GM18499 (cell line): ENCODE data around the gene SLC30A1.

Source experiments
- ATAC-seq: cut with Tn5 transposase; IDR thresholded peaks from one replicate; pipeline ENCODE4 v1.9.1; 2021; ENCODE audit warnings: moderate number of reproducible peaks; ENCODE audit not compliant: insufficient read depth, unreplicated experiment

The SLC30A1 gene

DNA sequence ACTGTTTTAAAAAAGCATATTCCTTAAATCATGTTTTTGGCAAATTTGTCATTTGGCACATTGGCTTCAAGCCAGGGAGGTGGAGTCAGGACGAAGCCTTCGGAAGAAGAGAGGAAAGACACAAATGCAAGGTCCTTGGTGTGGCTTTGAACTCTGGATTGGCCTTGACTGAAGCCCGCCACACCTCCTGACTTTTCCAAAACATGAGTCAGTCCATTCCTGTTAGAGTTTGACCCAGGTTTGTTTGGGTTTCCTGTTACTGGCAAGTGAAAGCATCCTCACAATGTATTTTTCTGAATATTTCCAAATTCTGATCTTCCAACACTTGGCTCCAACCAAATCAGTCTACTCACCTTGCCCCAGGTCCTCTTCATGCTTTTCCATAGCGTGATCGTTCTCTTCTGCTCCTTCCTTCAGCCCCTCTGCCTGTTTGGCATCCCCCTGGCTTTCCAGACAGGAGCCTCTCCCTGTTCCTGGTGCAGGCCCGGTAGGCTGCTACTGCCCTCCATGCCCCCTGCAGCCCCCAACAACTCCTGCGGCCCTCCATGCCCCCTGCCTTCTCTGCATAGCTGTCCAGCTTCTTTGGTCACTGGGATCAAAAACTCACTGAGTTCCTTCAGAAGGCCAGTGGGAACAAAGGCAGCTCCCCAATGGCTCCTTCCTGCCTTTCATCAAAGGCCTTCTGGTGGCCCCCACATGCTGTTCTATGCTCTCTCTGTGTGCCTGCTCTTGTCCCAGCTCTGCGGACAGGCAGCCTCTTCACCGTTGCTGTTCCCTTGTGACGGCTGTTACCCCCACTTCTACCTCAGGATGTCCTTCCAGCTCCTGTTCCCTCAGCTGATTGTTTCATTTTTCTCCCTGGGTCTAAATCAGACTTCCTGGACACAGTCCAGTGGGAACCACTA is 30.4 kb upstream of the SLC30A1 start:
- ATAC-seq = no peak

DNA sequence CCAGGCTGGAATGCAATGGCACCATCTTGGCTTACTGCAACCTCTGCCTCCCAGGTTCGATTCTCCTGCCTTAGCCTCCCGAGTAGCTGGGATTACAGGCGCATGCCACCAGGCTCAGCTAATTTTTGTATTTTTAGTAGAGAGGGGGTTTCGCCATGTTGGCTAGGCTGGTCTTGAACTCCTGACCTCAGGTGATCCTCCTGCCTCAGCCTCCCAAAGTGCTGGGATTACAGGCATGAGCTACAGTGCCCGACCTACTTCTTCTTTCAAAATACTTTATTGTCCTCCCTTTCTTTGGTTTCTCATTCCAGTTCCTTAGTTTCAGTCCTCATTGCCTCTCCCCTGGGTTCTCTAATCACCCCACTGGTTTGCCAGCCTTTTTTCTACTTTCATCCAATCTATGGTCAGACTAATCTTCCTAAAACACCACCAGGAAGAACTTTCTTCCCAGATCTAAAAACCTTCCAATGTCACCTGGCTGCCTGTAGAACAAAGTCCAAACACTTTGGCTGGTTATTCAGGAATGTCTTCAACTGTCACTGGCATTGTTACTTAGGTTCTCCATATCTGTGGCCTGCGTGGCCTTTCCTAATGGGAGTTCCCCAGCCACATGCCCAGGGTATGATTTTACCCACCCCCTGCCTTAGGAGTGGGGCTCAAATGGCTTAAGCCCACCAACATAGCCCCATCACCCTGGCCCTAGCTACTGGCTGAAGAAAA is 29.0 kb upstream of the SLC30A1 start:
- no peak for ATAC-seq

DNA sequence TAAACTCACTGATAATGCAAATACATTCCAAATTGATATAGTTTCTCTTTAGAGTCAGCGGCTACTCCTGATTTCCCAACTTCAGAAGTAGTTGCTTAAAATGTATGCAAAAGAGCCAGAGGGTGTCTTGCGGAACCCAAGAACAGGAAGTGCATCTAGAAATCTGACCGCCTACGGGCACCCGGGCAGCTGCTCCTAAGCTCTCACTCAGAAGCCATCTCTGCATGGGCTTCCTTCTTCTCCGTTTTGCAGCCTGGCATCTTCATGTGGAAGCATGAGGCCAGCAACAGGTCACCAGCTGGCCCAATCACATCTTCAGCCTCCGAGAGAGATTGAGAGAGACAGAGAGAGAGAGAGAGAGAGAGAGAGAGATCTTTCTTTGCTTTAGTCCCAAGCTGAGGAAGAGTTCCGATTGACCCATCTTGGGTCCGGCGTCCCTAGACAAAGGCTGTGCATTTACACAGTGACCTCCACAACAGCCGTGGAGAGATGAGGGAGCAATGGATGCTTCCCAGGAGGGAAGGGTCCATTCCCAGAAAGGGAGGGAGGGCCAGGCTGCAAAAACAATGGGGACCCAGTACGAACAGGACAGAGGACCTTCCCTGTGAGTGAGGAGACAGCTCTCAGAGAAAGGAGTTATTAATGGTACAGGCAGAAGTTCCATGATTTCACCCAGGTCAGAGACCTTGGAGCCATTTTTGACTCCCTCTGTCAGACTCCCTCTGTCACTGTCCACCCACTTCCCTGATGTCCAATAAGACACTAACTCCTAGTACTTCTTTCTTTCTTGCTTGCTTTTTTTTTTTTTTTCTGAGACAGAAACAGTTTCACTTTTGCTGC is 28.2 kb upstream of the SLC30A1 start:
- ATAC-seq = peak; percentile 61

DNA sequence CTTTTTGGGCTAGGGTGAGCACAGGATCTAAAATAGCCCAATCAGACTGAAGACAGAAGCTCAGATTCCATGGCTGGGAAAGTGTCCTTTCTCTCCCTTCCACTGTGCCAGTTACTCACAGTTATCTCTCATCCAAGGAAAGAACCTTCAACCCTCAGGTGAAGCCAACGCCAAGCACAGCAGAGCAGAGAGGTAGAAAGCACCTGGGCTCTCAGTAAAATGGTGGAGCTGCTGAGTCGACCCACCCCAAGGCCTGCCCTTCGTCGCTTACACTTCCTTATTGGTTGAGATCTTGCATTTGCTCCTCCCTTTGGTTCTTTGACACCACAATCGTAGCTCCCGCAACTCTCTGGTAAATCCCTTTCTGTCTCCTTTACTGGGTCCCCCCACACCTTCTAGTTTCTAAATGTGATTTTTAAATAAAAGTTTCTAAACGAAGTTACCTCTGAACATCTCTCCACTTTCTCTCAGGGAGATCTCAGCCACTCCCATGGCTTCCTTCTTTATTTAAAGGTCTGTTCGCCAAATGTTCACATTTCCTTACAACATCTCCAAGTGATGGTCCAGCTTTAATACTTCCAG is 27.5 kb upstream of the SLC30A1 start:
- peak; percentile 45 for ATAC-seq

DNA sequence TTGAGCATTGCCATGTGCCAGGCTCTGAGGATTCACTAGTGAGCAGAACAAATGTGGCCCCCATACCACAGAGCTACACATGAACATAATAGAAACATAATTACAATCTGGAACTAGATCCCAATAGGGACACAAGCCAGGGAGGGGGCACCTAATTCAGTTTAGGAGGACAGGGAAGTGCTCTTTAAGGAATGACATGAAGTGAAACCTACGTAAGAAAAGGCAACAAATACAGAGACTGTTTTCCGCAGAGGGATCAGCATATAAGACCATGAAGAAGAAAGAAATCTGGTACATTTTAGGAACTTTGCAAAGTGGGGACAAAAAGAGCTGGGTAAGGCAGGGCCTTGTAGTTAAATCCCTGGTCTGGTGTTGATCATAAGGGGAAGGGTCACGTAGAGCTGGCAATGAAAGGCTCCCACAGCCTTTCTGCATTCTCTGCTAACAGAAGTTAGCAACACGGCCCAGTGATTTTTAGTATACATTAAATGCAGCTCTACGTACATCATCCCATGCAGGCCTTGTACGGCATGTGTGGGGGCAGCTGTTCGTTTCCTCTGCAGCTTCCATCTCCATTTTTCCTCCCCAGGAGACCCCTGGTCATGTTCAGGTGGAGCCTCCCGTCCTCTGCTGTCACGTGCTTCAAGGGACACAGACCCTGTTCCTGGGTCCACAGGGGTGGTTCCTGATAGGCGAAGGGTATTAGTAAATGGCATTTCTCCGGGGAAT is 26.8 kb upstream of the SLC30A1 start:
- ATAC-seq = no peak

DNA sequence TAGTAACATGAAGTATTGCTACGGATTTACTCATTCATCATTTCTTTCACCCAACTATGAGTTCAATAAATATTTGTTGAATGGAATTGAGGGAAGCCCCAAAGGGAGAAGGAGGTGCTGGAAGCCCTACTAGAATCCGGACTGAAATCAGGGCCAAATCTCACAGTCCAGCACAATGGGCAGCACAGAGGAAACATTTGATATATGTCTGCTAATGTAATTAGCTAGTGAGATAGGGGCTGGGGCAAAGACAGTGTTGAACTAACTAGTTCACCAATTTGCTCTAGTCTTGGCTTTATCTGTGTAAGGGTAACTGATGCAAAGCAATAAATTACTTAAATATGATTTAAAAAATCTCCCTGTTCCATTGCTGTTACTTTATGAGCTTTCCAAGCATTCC is 26.1 kb upstream of the SLC30A1 start:
- ATAC-seq = no peak

DNA sequence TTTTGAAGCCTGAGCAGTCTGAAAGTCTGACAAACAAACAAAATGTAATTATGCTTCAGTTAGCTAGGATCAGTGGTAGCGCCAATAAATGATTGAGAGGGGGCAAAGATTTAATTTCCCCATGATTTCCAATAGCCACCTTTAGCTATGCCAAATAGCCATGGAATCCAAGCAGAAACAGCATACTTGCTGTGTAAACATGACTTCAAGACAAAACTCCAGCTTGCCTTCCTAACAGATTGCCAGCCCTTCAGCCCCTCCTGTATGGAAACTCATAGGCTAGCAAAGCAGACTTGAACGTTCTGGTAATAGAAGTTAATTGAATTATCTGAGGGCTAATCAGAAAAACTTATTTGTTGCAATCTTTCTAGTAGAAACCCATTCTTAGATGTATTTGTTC is 25.6 kb upstream of the SLC30A1 start:
- no peak for ATAC-seq

DNA sequence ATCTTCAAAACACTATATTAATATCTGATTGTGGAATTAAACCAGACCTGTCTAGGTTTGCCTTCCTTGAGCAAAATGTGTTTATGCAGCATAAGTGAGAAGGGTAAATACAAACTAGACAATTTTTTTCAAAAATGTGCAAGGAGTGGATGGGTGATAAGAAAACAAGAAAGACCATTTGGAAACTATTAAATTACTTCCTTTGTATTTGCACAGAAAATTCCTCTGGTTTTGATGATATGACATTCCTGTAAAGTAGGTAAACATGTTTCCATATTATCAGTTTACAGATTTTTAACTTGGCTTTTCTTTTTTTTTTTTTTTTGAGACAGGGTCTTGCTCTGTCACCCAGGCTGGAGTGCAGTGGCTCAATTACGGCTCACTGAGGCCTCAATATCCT is 24.8 kb upstream of the SLC30A1 start:
- no peak for ATAC-seq

DNA sequence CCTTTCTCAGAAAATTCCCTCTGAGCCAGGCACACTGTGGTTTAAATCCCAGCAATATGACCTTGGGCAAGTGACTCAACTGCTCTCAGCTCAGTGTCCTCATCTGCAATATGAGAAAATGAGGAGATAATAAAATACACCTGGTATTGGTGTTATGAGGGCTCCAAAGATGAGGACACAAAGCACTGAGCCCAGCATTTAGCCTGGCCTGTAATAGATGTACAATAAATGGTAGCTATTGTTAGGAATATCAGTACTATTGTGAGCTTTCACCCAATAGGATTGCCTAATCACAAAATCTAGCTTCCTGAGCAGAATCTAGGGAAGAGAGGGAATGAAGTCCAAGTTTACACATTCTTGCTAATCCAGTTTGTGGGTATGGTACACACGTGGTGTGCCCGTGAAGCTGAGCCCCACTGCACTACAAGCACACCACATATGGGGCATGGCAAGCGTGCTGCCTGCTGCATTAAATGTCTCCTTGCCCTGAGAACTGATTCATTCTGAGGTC is 24.3 kb upstream of the SLC30A1 start:
- ATAC-seq = no peak

DNA sequence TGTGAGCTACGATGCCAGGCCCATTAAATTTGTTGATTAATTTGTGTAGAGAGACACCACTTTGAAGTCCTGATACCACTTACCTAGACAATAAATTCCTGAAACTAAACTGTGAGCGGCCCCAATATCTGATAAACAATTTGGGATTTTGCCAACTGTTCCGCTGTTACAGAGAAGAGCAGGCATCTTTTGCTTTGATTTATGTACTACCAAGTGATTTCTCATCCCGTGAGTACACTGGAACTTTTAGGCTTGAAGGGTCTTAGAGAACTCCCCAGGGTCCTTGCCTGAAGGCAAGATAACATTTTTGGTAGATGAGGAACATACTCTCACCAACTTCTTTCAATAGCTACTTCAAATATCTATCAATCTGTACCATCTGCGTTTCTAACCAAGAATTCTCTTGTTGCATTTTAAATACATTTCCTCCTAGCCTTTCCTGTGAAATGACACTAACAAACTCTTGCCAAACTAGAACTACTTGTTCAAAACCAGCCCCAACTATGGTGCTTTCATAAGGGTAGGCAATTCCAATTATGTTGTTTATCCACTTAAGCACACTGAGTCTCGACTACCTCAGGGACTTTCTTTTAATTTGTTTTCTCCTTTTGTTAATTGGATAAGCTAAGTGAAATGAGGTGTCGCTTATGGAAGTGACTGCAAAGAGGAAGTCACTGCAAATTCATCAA is 23.2 kb upstream of the SLC30A1 start:
- no peak for ATAC-seq

DNA sequence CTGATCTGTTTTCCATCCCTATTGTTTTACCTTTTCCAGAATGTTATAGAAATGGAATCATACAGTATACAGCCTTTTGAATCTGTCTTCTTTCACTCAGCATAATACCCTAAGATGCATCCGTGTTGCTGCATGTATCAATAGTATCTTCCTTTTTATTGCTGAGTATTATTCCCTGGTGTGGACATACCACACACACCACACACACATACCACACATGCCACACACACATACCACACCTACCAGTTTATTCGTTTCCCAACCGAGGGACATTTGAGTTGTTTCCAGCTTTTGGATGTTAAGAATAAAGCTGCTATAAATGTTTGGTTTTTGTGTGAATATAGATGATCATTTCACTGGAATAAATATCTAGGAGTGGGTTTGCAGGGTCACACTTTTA is 22.2 kb upstream of the SLC30A1 start:
- ATAC-seq = no peak

DNA sequence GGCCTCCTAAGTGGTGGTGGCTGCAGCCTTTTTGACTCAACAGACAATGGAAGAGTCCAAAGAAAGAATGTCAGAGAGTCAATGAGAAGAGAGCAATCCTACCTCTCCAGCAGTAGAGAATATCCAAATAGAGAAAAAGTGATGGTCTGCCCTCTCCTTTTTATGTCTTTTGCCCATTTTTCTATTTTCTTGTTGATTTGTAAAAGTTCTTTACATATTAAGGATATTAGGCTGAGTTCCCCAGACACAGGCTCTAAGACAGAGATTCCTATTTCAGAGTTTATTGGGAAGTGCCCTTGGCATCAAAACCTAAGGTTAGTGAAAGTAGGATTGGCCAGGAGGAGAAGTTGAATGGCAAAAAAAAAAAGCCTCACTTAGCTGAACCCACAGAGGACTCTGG is 20.3 kb upstream of the SLC30A1 start:
- ATAC-seq = no peak

DNA sequence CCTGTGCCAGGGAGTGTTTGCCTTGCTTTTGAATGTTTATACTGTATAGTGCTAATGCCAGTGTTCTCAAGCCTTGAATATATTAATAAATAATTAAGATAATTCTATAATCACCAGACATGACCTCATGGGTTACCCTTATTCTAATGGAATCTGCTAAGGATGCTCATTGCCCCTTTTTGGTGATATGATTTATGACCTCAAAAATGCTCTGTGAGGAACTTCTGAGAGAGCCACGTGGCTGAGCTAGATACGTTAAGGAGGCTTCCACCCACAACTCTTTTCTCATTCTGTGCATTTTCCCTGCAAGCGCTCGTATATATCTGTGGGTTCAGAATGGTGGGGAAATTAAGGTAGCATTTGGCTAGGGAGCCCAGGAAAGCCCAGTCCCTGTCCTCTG is 19.6 kb upstream of the SLC30A1 start:
- ATAC-seq = no peak

DNA sequence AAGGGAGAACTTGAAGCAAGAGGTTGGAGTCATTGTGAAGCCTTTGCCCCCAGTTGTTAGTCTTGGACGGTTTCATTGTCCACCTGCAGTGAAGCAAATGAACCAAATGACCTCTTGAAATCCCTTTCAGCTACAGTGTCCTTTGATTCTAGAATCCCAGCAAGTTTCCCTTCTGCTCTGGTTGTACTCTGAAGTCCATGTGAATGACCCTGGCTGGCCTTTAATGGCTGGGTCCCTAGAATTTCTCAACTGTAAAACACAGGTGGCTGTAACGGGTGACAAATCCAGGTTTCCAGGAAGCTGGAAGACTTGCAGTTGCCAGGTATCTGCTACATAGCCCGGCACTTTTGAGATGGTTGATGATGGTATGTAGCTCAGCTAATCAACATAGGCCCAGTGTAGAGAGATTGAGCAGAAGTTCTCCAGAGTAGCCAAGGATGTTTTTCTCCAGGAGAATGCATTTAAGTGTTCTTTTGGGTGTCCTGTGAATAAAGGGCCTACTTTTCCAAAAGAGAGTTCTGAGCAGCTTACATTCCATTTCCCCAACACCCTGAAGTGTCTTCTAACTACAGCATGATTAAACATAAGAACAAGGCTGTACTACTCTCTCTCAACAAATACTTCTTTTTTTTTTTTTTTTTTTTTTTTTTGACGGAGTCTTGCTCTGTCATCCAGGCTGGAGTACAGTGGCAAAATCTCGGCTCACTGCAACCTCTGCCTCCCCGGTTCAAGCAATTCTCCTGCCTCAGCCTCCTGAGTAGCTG is 17.6 kb upstream of the SLC30A1 start:
- ATAC-seq = no peak

DNA sequence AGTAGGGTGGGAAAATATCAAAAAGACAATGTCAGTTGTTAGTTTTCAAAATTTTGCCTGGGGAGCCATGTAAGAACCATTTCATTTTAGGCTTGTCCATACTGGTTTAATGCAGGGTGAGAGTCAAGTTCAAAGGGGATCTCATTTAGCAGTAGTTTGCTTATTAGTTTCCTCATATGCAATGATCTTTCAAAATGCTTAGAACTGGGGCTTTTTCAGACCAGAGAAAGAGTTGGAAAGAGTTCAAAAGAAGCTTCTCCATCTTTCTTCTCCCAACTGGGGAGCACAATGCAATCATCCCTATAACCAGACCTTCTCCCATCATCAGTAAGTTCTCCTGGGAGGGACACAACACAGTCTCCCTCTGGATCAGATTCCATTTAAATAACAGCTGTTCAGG is 16.5 kb upstream of the SLC30A1 start:
- no peak for ATAC-seq

DNA sequence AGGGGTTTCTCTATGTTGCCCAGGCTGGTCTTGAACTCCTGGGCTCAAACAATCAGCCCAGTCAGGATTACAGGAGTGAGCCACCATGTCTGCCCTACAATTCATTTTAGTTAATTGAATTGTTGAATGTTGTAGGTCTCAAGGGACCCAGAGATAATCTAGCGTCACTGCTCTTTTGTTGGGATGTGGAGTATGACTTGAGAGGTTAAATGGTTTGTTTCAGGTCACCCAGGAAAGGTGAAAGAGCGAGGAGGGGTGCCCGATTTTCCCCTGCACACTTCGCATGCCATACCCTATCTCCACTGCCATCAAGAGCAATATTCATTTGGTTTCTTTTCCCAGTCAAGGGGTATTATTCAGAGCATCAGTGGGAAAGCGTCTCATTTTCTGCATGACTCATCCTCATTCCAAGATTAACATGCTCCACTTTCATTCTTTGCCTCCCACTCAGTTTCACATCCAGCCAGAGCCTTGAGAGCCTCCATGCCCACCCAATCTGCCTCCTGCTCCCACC is 13.1 kb upstream of the SLC30A1 start:
- ATAC-seq = no peak

DNA sequence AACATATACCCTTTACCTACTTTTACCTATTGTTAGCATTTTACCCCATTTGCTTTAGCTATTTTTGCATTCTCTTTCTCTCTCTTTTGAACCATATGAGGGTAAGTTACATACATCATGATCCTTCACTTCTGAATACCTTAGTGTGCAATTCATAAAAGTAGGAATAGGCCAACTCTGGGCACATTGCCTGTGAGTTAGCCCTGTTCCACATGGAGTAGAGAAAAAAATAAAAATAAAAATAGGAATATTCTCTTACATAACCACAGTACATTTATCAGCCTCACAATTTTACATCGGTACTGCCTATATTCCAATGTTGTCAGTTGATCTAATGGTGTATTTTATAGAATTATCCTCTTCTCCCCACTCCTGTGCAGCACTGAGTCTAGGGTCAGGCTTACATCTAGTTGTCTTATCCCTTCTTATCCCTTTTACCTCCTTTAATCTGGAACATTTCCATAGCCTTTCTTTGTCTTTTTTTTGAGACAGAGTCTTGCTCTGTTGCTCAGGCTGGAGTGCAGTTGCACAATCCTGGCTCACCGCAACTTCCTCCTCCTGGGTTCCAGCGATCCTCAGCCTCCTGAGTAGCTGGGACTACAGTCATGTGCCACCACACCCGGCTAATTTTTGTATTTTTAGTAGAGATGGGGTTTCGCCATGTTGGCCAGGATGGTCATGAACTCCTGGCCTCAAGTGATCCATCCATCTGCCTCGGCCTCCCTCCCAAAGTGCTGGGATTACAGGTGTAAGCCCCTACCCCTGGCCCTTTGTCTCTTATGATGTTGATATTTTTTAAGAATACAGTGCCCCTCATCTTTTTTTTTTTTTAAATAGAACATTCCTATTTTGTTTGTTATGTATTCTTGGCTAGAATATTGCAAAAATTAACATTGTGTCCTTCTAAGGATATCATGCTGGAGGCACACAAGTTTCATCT is 11.1 kb upstream of the SLC30A1 start:
- no peak for ATAC-seq
